IMR-90 (cell line): ENCODE results near the gene ZNF232. TPM values are rescaled to one million over a fixed set of nuclear protein-coding genes. Genes with fewer than 3 reads are reported as not detected.

Source experiments
- ATAC-seq: fragments of 200-7000 bp; cut with Tn5 transposase; 2 replicates; pipeline ENCODE4 v1.9.1; 2020; ENCODE audit warnings: low read depth, mild to moderate bottlenecking, moderate library complexity
- BruUV-seq: library from RNA; stranded (reverse); fragments of 400-500 nt; replicated peaks from 2 replicates; lab custom pipeline; 2021; lab: Mats Ljungman, UMichigan
- CTCF ChIA-PET: fragments of 300-600 bp; formaldehyde crosslinking; extraction: SDS; loops from one replicate; lab custom pipeline; 2021; ENCODE audit warnings: antibody characterized with exemption; lab: Yijun Ruan, JAX
- POLR2A ChIA-PET: fragments of 300-600 bp; sonication (Branson Sonifier 250); formaldehyde crosslinking; loops from one replicate; lab custom pipeline; 2022; ENCODE audit warnings: antibody characterized with exemption; ENCODE audit not compliant: unreplicated experiment; lab: Charles Lee
- DNase-seq: peaks from one replicate; pipeline ENCODE4 v3.0.0; 2013
- H2AFZ ChIP-seq: replicated peaks from 2 replicates; pipeline ENCODE3; 2013; ENCODE audit warnings: low read length, mild to moderate bottlenecking; ENCODE audit not compliant: poor library complexity
- H2AK5ac ChIP-seq: 2 replicates; pipeline ENCODE4 v1.6.1; 2013; ENCODE audit warnings: low read depth, low read length, inconsistent platforms
- H2AK9ac ChIP-seq: replicated peaks from 2 replicates; pipeline ENCODE3; 2013; ENCODE audit warnings: mild to moderate bottlenecking, low read depth, low read length, moderate library complexity; ENCODE audit not compliant: poor library complexity
- H2BK120ac ChIP-seq: 2 replicates; pipeline ENCODE4 v1.6.1; 2013; ENCODE audit warnings: low read depth, low read length, inconsistent platforms
- H2BK15ac ChIP-seq: 3 replicates; pipeline ENCODE4 v1.6.1; 2013; ENCODE audit warnings: low read depth, low read length, inconsistent platforms
- H2BK20ac ChIP-seq: 2 replicates; pipeline ENCODE4 v1.6.1; 2013; ENCODE audit warnings: low read depth, mild to moderate bottlenecking, inconsistent platforms, low read length, moderate library complexity
- H2BK5ac ChIP-seq: 2 replicates; pipeline ENCODE4 v1.6.1; 2013; ENCODE audit warnings: mild to moderate bottlenecking, low read depth, low read length, inconsistent platforms; ENCODE audit not compliant: poor library complexity, severe bottlenecking
- H3K14ac ChIP-seq: replicated peaks from 2 replicates; pipeline ENCODE4 v1.6.1; 2013; ENCODE audit warnings: low read depth, low read length, inconsistent platforms
- H3K18ac ChIP-seq: 2 replicates; pipeline ENCODE4 v1.6.1; 2013; ENCODE audit warnings: low read depth, low read length, control low read depth
- H3K23ac ChIP-seq: 2 replicates; pipeline ENCODE4 v1.6.1; 2013; ENCODE audit warnings: low read depth, low read length, inconsistent platforms
- H3K27ac ChIP-seq: 2 replicates; pipeline ENCODE4 v1.5.1; 2013; ENCODE audit warnings: mild to moderate bottlenecking, control low read depth, low read length; ENCODE audit not compliant: insufficient read depth
- H3K27me3 ChIP-seq: 2 replicates; pipeline ENCODE4 v1.6.1; 2013; ENCODE audit warnings: low read length; ENCODE audit not compliant: control insufficient read depth, insufficient read depth
- H3K36me3 ChIP-seq: 2 replicates; pipeline ENCODE4 v1.6.1; 2013; ENCODE audit warnings: low read length, mixed read lengths; ENCODE audit not compliant: control insufficient read depth, insufficient read depth
- H3K4ac ChIP-seq: 2 replicates; pipeline ENCODE4 v1.6.1; 2013; ENCODE audit warnings: low read depth, low read length, inconsistent platforms
- H3K4me1 ChIP-seq: 2 replicates; pipeline ENCODE4 v1.6.1; 2013; ENCODE audit warnings: low read length, mixed read lengths; ENCODE audit not compliant: control insufficient read depth, insufficient read depth
- H3K4me2 ChIP-seq: 2 replicates; pipeline ENCODE4 v1.6.1; 2013; ENCODE audit warnings: low read depth, mild to moderate bottlenecking, control low read depth, low read length, moderate library complexity
- H3K4me3 ChIP-seq: 2 replicates; pipeline ENCODE4 v1.5.1; 2013; ENCODE audit warnings: low read depth, mild to moderate bottlenecking, control low read depth, low read length, moderate library complexity; ENCODE audit not compliant: insufficient read depth
- H3K56ac ChIP-seq: 2 replicates; pipeline ENCODE4 v1.6.1; 2013; ENCODE audit warnings: low read length, inconsistent platforms; ENCODE audit not compliant: insufficient read depth; ENCODE audit errors: extremely low read depth
- H3K79me1 ChIP-seq, 2 experiments: 2 replicates each; pipeline ENCODE4 v1.6.1; 2013; ENCODE audit warnings: low read length in 2 of 2, inconsistent platforms in 1 of 2, low read depth in 1 of 2
- H3K9ac ChIP-seq: 2 replicates; pipeline ENCODE4 v1.6.1; 2013; ENCODE audit warnings: low read depth, low read length, control low read depth
- H3K9me1 ChIP-seq: 2 replicates; pipeline ENCODE4 v1.6.1; 2013; ENCODE audit warnings: low read length, inconsistent platforms; ENCODE audit not compliant: insufficient read depth
- H3K9me3 ChIP-seq: 2 replicates; pipeline ENCODE4 v1.6.1; 2013; ENCODE audit warnings: low read length; ENCODE audit not compliant: control insufficient read depth, insufficient read depth
- H4K20me1 ChIP-seq: 2 replicates; pipeline ENCODE4 v1.6.1; 2013; ENCODE audit warnings: low read length, inconsistent platforms; ENCODE audit not compliant: insufficient read depth
- H4K5ac ChIP-seq: 2 replicates; pipeline ENCODE4 v1.6.1; 2013; ENCODE audit warnings: mild to moderate bottlenecking, low read depth, low read length, control low read depth
- H4K8ac ChIP-seq, 2 experiments: 2 replicates each; pipeline ENCODE4 v1.6.1; 2013; ENCODE audit warnings: low read depth in 2 of 2, low read length in 2 of 2, control low read depth in 1 of 2, inconsistent platforms in 1 of 2
- H4K91ac ChIP-seq: 2 replicates; pipeline ENCODE4 v1.6.1; 2013; ENCODE audit warnings: low read depth, low read length, inconsistent platforms; ENCODE audit not compliant: insufficient read depth
- BHLHE40 ChIP-seq: fragments of 150-350 bp; IDR thresholded peaks from 2 replicates; pipeline ENCODE4 v1.6.1; 2016; ENCODE audit warnings: mild to moderate bottlenecking, low read depth, low read length
- CEBPB ChIP-seq: IDR thresholded peaks from 2 replicates; pipeline ENCODE4 v1.6.1; 2012; ENCODE audit warnings: low read depth, low read length, improper control_type of control experiment
- CHD1 ChIP-seq: IDR thresholded peaks from 2 replicates; pipeline ENCODE4 v1.6.1; 2012; ENCODE audit warnings: low read depth, low read length, improper control_type of control experiment
- ELK1 ChIP-seq: fragments of 150-350 bp; IDR thresholded peaks from 2 replicates; pipeline ENCODE4 v1.6.1; 2016; ENCODE audit warnings: low read depth, mild to moderate bottlenecking, low read length, moderate library complexity, borderline replicate concordance
- MAFK ChIP-seq: IDR thresholded peaks from 2 replicates; pipeline ENCODE4 v1.6.1; 2012; ENCODE audit warnings: low read depth, low read length, improper control_type of control experiment
- MXI1 ChIP-seq: IDR thresholded peaks from 2 replicates; pipeline ENCODE4 v1.6.1; 2012; ENCODE audit warnings: low read depth, mild to moderate bottlenecking, low read length, moderate library complexity, borderline replicate concordance
- NFE2L2 ChIP-seq: fragments of 150-350 bp; IDR thresholded peaks from 2 replicates; pipeline ENCODE4 v1.6.1; 2016; ENCODE audit warnings: low read depth, mild to moderate bottlenecking, low read length
- POLR2A ChIP-seq: IDR thresholded peaks from 2 replicates; pipeline ENCODE4 v1.6.1; 2012; ENCODE audit warnings: mild to moderate bottlenecking, low read depth, low read length
- RAD21 ChIP-seq: IDR thresholded peaks from 2 replicates; pipeline ENCODE4 v1.6.1; 2012; ENCODE audit warnings: low read length, improper control_type of control experiment
- RCOR1 ChIP-seq: IDR thresholded peaks from 2 replicates; pipeline ENCODE4 v1.6.1; 2012; ENCODE audit warnings: mild to moderate bottlenecking, low read length, improper control_type of control experiment; ENCODE audit not compliant: insufficient replicate concordance
- RFX5 ChIP-seq: IDR thresholded peaks from 2 replicates; pipeline ENCODE4 v1.8.0; 2012; ENCODE audit warnings: low read depth, mild to moderate bottlenecking, low read length, moderate library complexity
- SMC3 ChIP-seq: fragments of 150-350 bp; IDR thresholded peaks from 2 replicates; pipeline ENCODE4 v1.6.1; 2016; ENCODE audit warnings: low read depth, mild to moderate bottlenecking, antibody characterized with exemption, low read length, moderate library complexity
- USF2 ChIP-seq: fragments of 150-350 bp; IDR thresholded peaks from 2 replicates; pipeline ENCODE4 v1.6.1; 2017; ENCODE audit warnings: mild to moderate bottlenecking, antibody characterized with exemption, low read length, low read depth
- WGBS, 2 experiments: methylation state at CpG; one replicate each; pipeline versions ENCODE4 v1.1.5 to v1.1.7; 2013; ENCODE audit warnings: missing lambda C conversion rate in 2 of 2; ENCODE audit not compliant: insufficient read length in 1 of 2; ENCODE audit errors: extremely low coverage in 2 of 2; 5-methylcytosine and 5-hydroxymethylcytosine counted together
- dilution Hi-C: fragments of 300-500 bp; cut with HindIII; formaldehyde crosslinking; loops from one replicate; pipeline ENCODE4 v1.14.3; 2018; ENCODE audit warnings: low sequenced_read_pairs; ENCODE audit not compliant: unreplicated experiment
- in situ Hi-C: fragments of 300-500 bp; cut with MboI; formaldehyde crosslinking; loops from 3 replicates; pipeline ENCODE4 v1.14.3; 2019; ENCODE audit warnings: low sequenced_read_pairs, inconsistent platforms, mixed read lengths
- intact Hi-C: fragments of 100-400 bp; cut with micrococcal nuclease; formaldehyde crosslinking; loops from 2 replicates; pipeline ENCODE4 v1.10.0; 2022
- polyA plus RNA-seq, 3 experiments: library from polyadenylated mRNA; depleted of rRNA; stranded (reverse); fragments of >200 nt; gene quantifications; 2 replicates each; pipeline ENCODE4 v1.2.3, GENCODE V29; 2012; ENCODE audit warnings: low replicate concordance in 1 of 3
- total RNA-seq: library from RNA; depleted of rRNA; stranded (reverse); fragments of >200 nt; gene quantifications from 2 replicates; pipeline ENCODE4 v1.2.3, GENCODE V29; 2012

Gene ZNF232
- total and polyA plus RNA-seq, 2 of the 4 experiments (the other 2 are of a cell fraction), result 3.2 to 6.5 TPM

GRCh38 chr17:5138616-5139457 lies 27.2 kb upstream of the ZNF232 start:
- 78% methylated on average over 19 of the region's 24 CpGs; no CpG with 5 or more reads in 1 of the 2 experiments for WGBS, 2 experiments
- peaks cover under 1% of the 10 kb centered on the region for H3K27me3 ChIP-seq
- H4K91ac ChIP-seq, result no peak overlapping the region
- no peaks in the 10 kb centered on the region for H3K36me3 ChIP-seq
- ChIA-PET CTCF (no interaction called here), POLR2A (no interaction called here)
- H2AK5ac ChIP-seq, result no peak overlapping the region
- BruUV-seq, result no TSS peak
- H3K9me3 ChIP-seq, result no peaks in the 10 kb centered on the region
- H2BK20ac ChIP-seq, result no peak overlapping the region
- no peak for ATAC-seq
- no peak overlapping the region for H2BK15ac ChIP-seq
- no peak overlapping the region for H2AFZ ChIP-seq
- H3K9me1 ChIP-seq, result no peaks in the 10 kb centered on the region
- H2BK5ac ChIP-seq, result no peak overlapping the region
- H3K23ac ChIP-seq, result no peak overlapping the region
- no peaks in the 10 kb centered on the region for H3K79me1 ChIP-seq
- H4K8ac ChIP-seq, result no peak overlapping the region
- no peak overlapping the region for H3K18ac ChIP-seq
- dilution Hi-C loops, result no loop called here
- H3K27ac ChIP-seq, result no peak overlapping the region
- DNase-seq, result no peak
- no peak overlapping the region for H3K9ac ChIP-seq
- intact Hi-C loops, result no loop called here
- H3K14ac ChIP-seq, result no peak overlapping the region
- no peak for TF ChIP-seq CHD1
- TF ChIP-seq MAFK, result no peak
- TF ChIP-seq USF2, result no peak
- TF ChIP-seq MXI1, result no peak
- TF ChIP-seq RCOR1, result no peak
- no peak for TF ChIP-seq RAD21
- no peak for TF ChIP-seq RFX5
- TF ChIP-seq NFE2L2, result no peak
- TF ChIP-seq BHLHE40, result no peak
- no peak for TF ChIP-seq ELK1
- TF ChIP-seq POLR2A, result no peak
- TF ChIP-seq SMC3, result no peak
- no peak for TF ChIP-seq CEBPB
- no peak overlapping the region for H3K4ac ChIP-seq
- H3K4me1 ChIP-seq, result no peaks in the 10 kb centered on the region
- H3K56ac ChIP-seq, result no peak overlapping the region
- no peak overlapping the region for H3K4me2 ChIP-seq
- in situ Hi-C loops, result no loop called here
- no peak overlapping the region for H4K5ac ChIP-seq
- no peak overlapping the region for H2BK120ac ChIP-seq
- H3K4me3 ChIP-seq, result no peak overlapping the region
- no peaks in the 10 kb centered on the region for H4K20me1 ChIP-seq
- no peak overlapping the region for H2AK9ac ChIP-seq
